ENCODE data around the gene ATXN7.

The ATXN7 gene

GRCh38 chr3:63910891-63911290, 47.2 kb downstream of the ATXN7 start:
- Mint-ChIP-seq H3K36me3 (no peaks in the 10 kb centered on the region), H3K27ac (peak overlapping the region; percentile 88), H3K4me1 (peaks cover 37% of the 10 kb centered on the region), H3K27me3 (no peaks in the 10 kb centered on the region), H3K4me3 (peak overlapping the region; percentile 81), H3K9me3 (no peaks in the 10 kb centered on the region)
- ATAC-seq: no peak

GRCh38 chr3:63911509-63911872, 47.8 kb downstream of the ATXN7 start:
- peak overlapping the region; percentile 88 for H3K27ac Mint-ChIP-seq
- no peaks in the 10 kb centered on the region for H3K9me3 Mint-ChIP-seq
- H3K4me1 Mint-ChIP-seq: peaks cover 42% of the 10 kb centered on the region
- peak overlapping the region; percentile 81 for H3K4me3 Mint-ChIP-seq
- ATAC-seq: no peak
- peaks cover 5% of the 10 kb centered on the region for H3K36me3 Mint-ChIP-seq
- no peaks in the 10 kb centered on the region for H3K27me3 Mint-ChIP-seq

- Mint-ChIP-seq H3K27me3 (no peaks in the 10 kb centered on the region), H3K4me3 (peak within 1 kb of the TSS; percentile 91), H3K4me1 (peaks cover 47% of the 10 kb centered on the region), H3K9me3 (no peaks in the 10 kb centered on the region), H3K36me3 (peaks cover 10% of the 10 kb centered on the region), H3K27ac (peak within 1 kb of the TSS; percentile 88)
- ATAC-seq: peak; percentile 89
These were observed 48.5 kb downstream of the ATXN7 start, which contains the start of gene SCAANT1 for GRCh38 chr3:63911873-63912767. TSS of gene SCAANT1 (minus strand) at chr3:63912383.

GRCh38 chr3:63912768-63913588, 49.3 kb downstream of the ATXN7 start:
- peak; percentile 58 for ATAC-seq
- H3K36me3 Mint-ChIP-seq: peaks cover 18% of the 10 kb centered on the region
- H3K27ac Mint-ChIP-seq: peak overlapping the region; percentile 88
- H3K4me3 Mint-ChIP-seq: peak overlapping the region; percentile 91
- H3K9me3 Mint-ChIP-seq: no peaks in the 10 kb centered on the region
- no peaks in the 10 kb centered on the region for H3K27me3 Mint-ChIP-seq
- peaks cover 52% of the 10 kb centered on the region for H3K4me1 Mint-ChIP-seq

- H3K36me3 Mint-ChIP-seq: peaks cover 30% of the 10 kb centered on the region
- no peaks in the 10 kb centered on the region for H3K9me3 Mint-ChIP-seq
- H3K4me3 Mint-ChIP-seq: peak overlapping the region; percentile 41
- peaks cover 57% of the 10 kb centered on the region for H3K4me1 Mint-ChIP-seq
- H3K27me3 Mint-ChIP-seq: no peaks in the 10 kb centered on the region
- no peak for ATAC-seq
- H3K27ac Mint-ChIP-seq: no peak overlapping the region
These were observed 50.6 kb downstream of the ATXN7 start for GRCh38 chr3:63914312-63914711.

- H3K4me3 Mint-ChIP-seq: no peak overlapping the region
- ATAC-seq: no peak
- H3K27me3 Mint-ChIP-seq: no peaks in the 10 kb centered on the region
- H3K4me1 Mint-ChIP-seq: peaks cover 63% of the 10 kb centered on the region
- no peak overlapping the region for H3K27ac Mint-ChIP-seq
- H3K36me3 Mint-ChIP-seq: peaks cover 34% of the 10 kb centered on the region
- no peaks in the 10 kb centered on the region for H3K9me3 Mint-ChIP-seq
These were observed 54.7 kb downstream of the ATXN7 start for GRCh38 chr3:63918321-63918720.

- Mint-ChIP-seq H3K27ac (peak overlapping the region; percentile 68), H3K4me1 (peaks cover 76% of the 10 kb centered on the region), H3K36me3 (peaks cover 51% of the 10 kb centered on the region), H3K27me3 (no peaks in the 10 kb centered on the region), H3K9me3 (no peaks in the 10 kb centered on the region), H3K4me3 (no peak overlapping the region)
- no peak for ATAC-seq
These were observed 56.3 kb downstream of the ATXN7 start for GRCh38 chr3:63920001-63920400.

- Mint-ChIP-seq H3K27me3 (no peaks in the 10 kb centered on the region), H3K4me3 (peak overlapping the region; percentile 45), H3K9me3 (no peaks in the 10 kb centered on the region), H3K27ac (peak overlapping the region; percentile 68), H3K4me1 (peaks cover 84% of the 10 kb centered on the region), H3K36me3 (peaks cover 58% of the 10 kb centered on the region)
- peak; percentile 94 for ATAC-seq
These were observed 58.2 kb downstream of the ATXN7 start for GRCh38 chr3:63921741-63922482.

- peak overlapping the region; percentile 45 for H3K4me3 Mint-ChIP-seq
- ATAC-seq: no peak
- H3K27me3 Mint-ChIP-seq: no peaks in the 10 kb centered on the region
- H3K4me1 Mint-ChIP-seq: peaks cover 87% of the 10 kb centered on the region
- H3K36me3 Mint-ChIP-seq: peaks cover 52% of the 10 kb centered on the region
- H3K9me3 Mint-ChIP-seq: no peaks in the 10 kb centered on the region
- peak overlapping the region; percentile 68 for H3K27ac Mint-ChIP-seq
These were observed 59.0 kb downstream of the ATXN7 start for GRCh38 chr3:63922491-63923199.

GRCh38 chr3:63926309-63926708, 62.6 kb downstream of the ATXN7 start:
- peak overlapping the region; percentile 68 for H3K27ac Mint-ChIP-seq

GRCh38 chr3:63927422-63928280, 64.0 kb downstream of the ATXN7 start:
- H3K27me3 Mint-ChIP-seq: no peaks in the 10 kb centered on the region
- peak; percentile 93 for ATAC-seq
- H3K4me3 Mint-ChIP-seq: peak overlapping the region; percentile 25
- peaks cover 77% of the 10 kb centered on the region for H3K4me1 Mint-ChIP-seq
- H3K36me3 Mint-ChIP-seq: peaks cover 43% of the 10 kb centered on the region
- peak overlapping the region; percentile 68 for H3K27ac Mint-ChIP-seq
- no peaks in the 10 kb centered on the region for H3K9me3 Mint-ChIP-seq

More at GRCh38 chr3:63926309-63926708, 62.6 kb downstream of the ATXN7 start:
- Mint-ChIP-seq H3K9me3 (no peaks in the 10 kb centered on the region), H3K36me3 (peaks cover 43% of the 10 kb centered on the region), H3K4me1 (peaks cover 77% of the 10 kb centered on the region), H3K27me3 (no peaks in the 10 kb centered on the region), H3K4me3 (no peak overlapping the region)
- no peak for ATAC-seq

- H3K27ac Mint-ChIP-seq: peak overlapping the region; percentile 94
- peaks cover 68% of the 10 kb centered on the region for H3K4me1 Mint-ChIP-seq
- no peaks in the 10 kb centered on the region for H3K27me3 Mint-ChIP-seq
- no peaks in the 10 kb centered on the region for H3K9me3 Mint-ChIP-seq
- H3K4me3 Mint-ChIP-seq: no peak overlapping the region
- H3K36me3 Mint-ChIP-seq: peaks cover 17% of the 10 kb centered on the region
- ATAC-seq: no peak
These were observed 67.6 kb downstream of the ATXN7 start for GRCh38 chr3:63931290-63931689.

GRCh38 chr3:63932509-63933212, 69.0 kb downstream of the ATXN7 start:
- Mint-ChIP-seq H3K36me3 (peaks cover 11% of the 10 kb centered on the region), H3K4me3 (no peak overlapping the region), H3K27ac (peak overlapping the region; percentile 94), H3K4me1 (peaks cover 65% of the 10 kb centered on the region), H3K27me3 (no peaks in the 10 kb centered on the region), H3K9me3 (no peaks in the 10 kb centered on the region)
- no peak for ATAC-seq

Measured in stimulated activated memory B cell treated with anti-CD40 and anti-IgM and Interleukin-4, amounts not matched to agents 10 μg/mL and 1 μg/mL and 100 μg/mL, for 72 hours (primary cell).